Stimulated activated effector memory CD8-positive, alpha-beta T cell treated with anti-CD3 and anti-CD28 coated beads, Interleukin-12 subunit alpha, Interleukin-12 subunit beta, amount 100 ng/mL, for 72 hours (primary cell): ENCODE results near the gene COX5A.
A peak's percentile ranks its signal among the peaks of the same experiment; 100 is the strongest.
"Not testable (repeated sequence)": the region's sequence is repeated elsewhere in the genome, so short reads cannot be mapped to it uniquely, and the experiment has no call there.

ENCODE experiments used
- ATAC-seq: fragments of 150-1000 bp; cut with Tn5 transposase; 2 replicates; pipeline ENCODE4 v1.10.0; 2021
- DNase-seq, 2 donors: peaks; one replicate each; pipeline ENCODE4 v3.0.0; 2021 to 2022; ENCODE audit warnings: low spot score in 2 of 2
- H3K27ac Mint-ChIP-seq: one replicate; pipeline ENCODE4 v1.8.0; 2022; ENCODE audit warnings: mild to moderate bottlenecking, mixed read lengths
- H3K36me3 Mint-ChIP-seq: one replicate; pipeline ENCODE4 v1.8.0; 2022; ENCODE audit warnings: mild to moderate bottlenecking, mixed read lengths
- H3K4me1 Mint-ChIP-seq: one replicate; pipeline ENCODE4 v1.8.0; 2022; ENCODE audit warnings: mixed read lengths
- H3K4me3 Mint-ChIP-seq: one replicate; pipeline ENCODE4 v1.8.0; 2022; ENCODE audit warnings: mild to moderate bottlenecking, mixed read lengths
- H3K9me3 Mint-ChIP-seq: one replicate; pipeline ENCODE4 v1.8.0; 2022; ENCODE audit warnings: mixed read lengths

The COX5A gene

GRCh38 chr15:74894383-74894782 lies 43.5 kb downstream of the COX5A start:
- peaks cover 85% of the 10 kb centered on the region for H3K36me3 Mint-ChIP-seq
- H3K4me1 Mint-ChIP-seq, result peaks cover 44% of the 10 kb centered on the region
- H3K4me3 Mint-ChIP-seq, DNase-seq, H3K27ac Mint-ChIP-seq, H3K9me3 Mint-ChIP-seq, ATAC-seq: not testable (repeated sequence)

- Mint-ChIP-seq H3K4me1 (peaks cover 51% of the 10 kb centered on the region), H3K4me3 (peak overlapping the region; percentile 5), H3K36me3 (peaks cover 77% of the 10 kb centered on the region), H3K27ac (peak overlapping the region; percentile 86), H3K9me3 (no peaks in the 10 kb centered on the region)
- DNase-seq (no peak), ATAC-seq (peak; percentile 54)
Measured at GRCh38 chr15:74893627-74894026, 44.2 kb downstream of the COX5A start.

GRCh38 chr15:74892931-74893330 lies 44.9 kb downstream of the COX5A start:
- DNase-seq (no peak), ATAC-seq (no peak)
- no peaks in the 10 kb centered on the region for H3K9me3 Mint-ChIP-seq
- peaks cover 70% of the 10 kb centered on the region for H3K36me3 Mint-ChIP-seq
- peak overlapping the region; percentile 86 for H3K27ac Mint-ChIP-seq
- peaks cover 51% of the 10 kb centered on the region for H3K4me1 Mint-ChIP-seq
- H3K4me3 Mint-ChIP-seq, result no peak overlapping the region

- peaks cover 65% of the 10 kb centered on the region for H3K36me3 Mint-ChIP-seq
- peaks cover 51% of the 10 kb centered on the region for H3K4me1 Mint-ChIP-seq
Measured at GRCh38 chr15:74892313-74892712, 45.6 kb downstream of the COX5A start.

GRCh38 chr15:74891469-74891868 lies 46.4 kb downstream of the COX5A start:
- DNase-seq (no peak), ATAC-seq (no peak)
- peaks cover 59% of the 10 kb centered on the region for H3K36me3 Mint-ChIP-seq
- H3K27ac Mint-ChIP-seq, result peak overlapping the region; percentile 65
- H3K4me1 Mint-ChIP-seq, result peaks cover 51% of the 10 kb centered on the region
- H3K9me3 Mint-ChIP-seq, result no peaks in the 10 kb centered on the region
- peak overlapping the region; percentile 87 for H3K4me3 Mint-ChIP-seq

More at GRCh38 chr15:74892313-74892712, 45.6 kb downstream of the COX5A start:
- Mint-ChIP-seq H3K27ac (peak overlapping the region; percentile 86), H3K9me3 (no peaks in the 10 kb centered on the region), H3K4me3 (no peak overlapping the region)
- no peak for DNase-seq
- ATAC-seq, result no peak

GRCh38 chr15:74890665-74890960 lies 47.3 kb downstream of the COX5A start:
- DNase-seq (no peak), ATAC-seq (no peak)
- Mint-ChIP-seq H3K9me3 (no peaks in the 10 kb centered on the region), H3K27ac (peak overlapping the region; percentile 95), H3K4me3 (peak overlapping the region; percentile 87), H3K4me1 (peaks cover 51% of the 10 kb centered on the region), H3K36me3 (peaks cover 57% of the 10 kb centered on the region)

- Mint-ChIP-seq H3K9me3 (no peaks in the 10 kb centered on the region), H3K36me3 (peaks cover 52% of the 10 kb centered on the region), H3K4me1 (peaks cover 51% of the 10 kb centered on the region), H3K27ac (peak within 1 kb of the TSS; percentile 95), H3K4me3 (peak within 1 kb of the TSS; percentile 87)
- peak; percentile 98 for ATAC-seq
- DNase-seq, result peak; percentile 77 to 93
Measured at GRCh38 chr15:74889883-74890664, 47.8 kb downstream of the COX5A start, which contains the start of gene MPI. Gene MPI (plus strand): TSS chr15:74890042. CDS start chr15:74890074, 32 bp downstream.

- peaks cover 45% of the 10 kb centered on the region for H3K36me3 Mint-ChIP-seq
- no peak for DNase-seq
- H3K4me3 Mint-ChIP-seq, result peak overlapping the region; percentile 87
- no peaks in the 10 kb centered on the region for H3K9me3 Mint-ChIP-seq
- H3K4me1 Mint-ChIP-seq, result peaks cover 51% of the 10 kb centered on the region
- ATAC-seq, result no peak
- peak overlapping the region; percentile 95 for H3K27ac Mint-ChIP-seq
Measured at GRCh38 chr15:74889390-74889882, 48.4 kb downstream of the COX5A start.

- Mint-ChIP-seq H3K36me3 (peaks cover 38% of the 10 kb centered on the region), H3K27ac (peak overlapping the region; percentile 95), H3K4me3 (peak overlapping the region; percentile 87), H3K9me3 (no peaks in the 10 kb centered on the region), H3K4me1 (peaks cover 47% of the 10 kb centered on the region)
- DNase-seq (no peak), ATAC-seq (no peak)
Measured at GRCh38 chr15:74888716-74889115, 49.2 kb downstream of the COX5A start.

GRCh38 chr15:74887537-74888193 lies 50.2 kb downstream of the COX5A start:
- ATAC-seq, DNase-seq, H3K4me3 Mint-ChIP-seq, H3K9me3 Mint-ChIP-seq: not testable (repeated sequence)
- H3K27ac Mint-ChIP-seq, result peak overlapping the region; percentile 21
- H3K4me1 Mint-ChIP-seq, result peaks cover 37% of the 10 kb centered on the region
- H3K36me3 Mint-ChIP-seq, result peaks cover 27% of the 10 kb centered on the region

GRCh38 chr15:74885461-74885860 lies 52.4 kb downstream of the COX5A start:
- peaks cover 17% of the 10 kb centered on the region for H3K4me1 Mint-ChIP-seq

GRCh38 chr15:74884428-74885223 lies 53.2 kb downstream of the COX5A start:
- H3K36me3 Mint-ChIP-seq, result peaks cover 1% of the 10 kb centered on the region
- no peaks in the 10 kb centered on the region for H3K9me3 Mint-ChIP-seq
- peaks cover 9% of the 10 kb centered on the region for H3K4me1 Mint-ChIP-seq
- peak overlapping the region; percentile 34 for H3K27ac Mint-ChIP-seq
- no peak for ATAC-seq
- no peak for DNase-seq
- H3K4me3 Mint-ChIP-seq, result no peak overlapping the region

More at GRCh38 chr15:74885461-74885860, 52.4 kb downstream of the COX5A start:
- no peak overlapping the region for H3K27ac Mint-ChIP-seq
- H3K36me3 Mint-ChIP-seq, result peaks cover 10% of the 10 kb centered on the region
- H3K9me3 Mint-ChIP-seq, result no peaks in the 10 kb centered on the region
- no peak for ATAC-seq
- DNase-seq, result no peak
- no peak overlapping the region for H3K4me3 Mint-ChIP-seq

GRCh38 chr15:74882528-74882927 lies 55.3 kb downstream of the COX5A start:
- Mint-ChIP-seq H3K4me1 (no peaks in the 10 kb centered on the region), H3K27ac (no peak overlapping the region), H3K36me3 (no peaks in the 10 kb centered on the region), H3K9me3 (no peaks in the 10 kb centered on the region), H3K4me3 (no peak overlapping the region)
- ATAC-seq (no peak), DNase-seq (no peak)

GRCh38 chr15:74878273-74878672 lies 59.6 kb downstream of the COX5A start:
- Mint-ChIP-seq H3K27ac (no peak overlapping the region), H3K4me1 (peaks cover 13% of the 10 kb centered on the region), H3K4me3 (no peak overlapping the region), H3K36me3 (no peaks in the 10 kb centered on the region), H3K9me3 (no peaks in the 10 kb centered on the region)
- DNase-seq, result no peak
- ATAC-seq, result no peak

- no peak for ATAC-seq
- H3K36me3 Mint-ChIP-seq, result peaks cover 37% of the 10 kb centered on the region
Measured at GRCh38 chr15:74873756-74874424, 64.0 kb downstream of the COX5A start.

More at GRCh38 chr15:74873756-74874424, 64.0 kb downstream of the COX5A start:
- Mint-ChIP-seq H3K4me3 (peak overlapping the region; percentile 100), H3K9me3 (no peaks in the 10 kb centered on the region), H3K27ac (peak overlapping the region; percentile 98), H3K4me1 (peaks cover 52% of the 10 kb centered on the region)
- DNase-seq, result no peak
